Retina (tissue), 1 donor: ENCODE results near the gene CD36.

Experiments
- DNase-seq: peaks from one replicate; pipeline ENCODE4 v3.0.0-alpha.2; 2016

The CD36 gene

GRCh38 chr7:80708123-80708522 is 69.7 kb downstream of the CD36 start:
- no peak for DNase-seq

GRCh38 chr7:80711531-80711930 is 73.1 kb downstream of the CD36 start:
- DNase-seq, result no peak

GRCh38 chr7:80719261-80719660 is 80.8 kb downstream of the CD36 start:
- no peak for DNase-seq

GRCh38 chr7:80720146-80720545 is 81.7 kb downstream of the CD36 start:
- no peak for DNase-seq

GRCh38 chr7:80721883-80722615 is 83.6 kb downstream of the CD36 start:
- DNase-seq, result peak; percentile 18

- DNase-seq, result peak; percentile 16
Observed at GRCh38 chr7:80722616-80723195, 84.3 kb downstream of the CD36 start.

GRCh38 chr7:80724249-80724871 is 85.9 kb downstream of the CD36 start:
- no peak for DNase-seq

GRCh38 chr7:80725181-80725611 is 86.8 kb downstream of the CD36 start:
- no peak for DNase-seq
